ENCODE results near the gene HNRNPU.

Gene HNRNPU

DNA sequence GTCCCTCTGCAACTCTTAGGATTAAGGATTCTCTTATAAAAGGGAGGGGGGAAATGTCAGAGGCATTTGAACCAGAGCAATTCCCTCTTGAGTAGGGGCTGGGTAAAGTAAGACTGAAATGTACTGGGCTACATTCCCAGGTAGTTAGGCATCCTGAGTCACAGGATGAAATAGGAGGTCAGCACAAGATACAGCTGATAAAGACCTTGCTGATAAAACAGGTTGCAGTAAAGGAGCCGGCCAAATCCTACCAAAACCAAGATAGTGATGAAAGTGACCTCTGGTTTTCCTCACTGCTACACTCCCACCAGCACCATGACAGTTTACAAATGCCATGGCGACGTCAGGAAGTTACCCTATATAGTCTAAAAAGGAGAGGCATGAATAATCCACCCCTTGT, 43.2 kb downstream of the HNRNPU start:
- Histone ChIP-seq H3K27me3 (no peaks in the 10 kb centered on the region), H3K36me3 (no peaks in the 10 kb centered on the region), H3K4me3 (ENCODE audit: low read depth, low read length) (no peak overlapping the region), H3K4me1 (no peaks in the 10 kb centered on the region), H3K9me3 (no peaks in the 10 kb centered on the region)
- TF ChIP-seq, protein P1, sequence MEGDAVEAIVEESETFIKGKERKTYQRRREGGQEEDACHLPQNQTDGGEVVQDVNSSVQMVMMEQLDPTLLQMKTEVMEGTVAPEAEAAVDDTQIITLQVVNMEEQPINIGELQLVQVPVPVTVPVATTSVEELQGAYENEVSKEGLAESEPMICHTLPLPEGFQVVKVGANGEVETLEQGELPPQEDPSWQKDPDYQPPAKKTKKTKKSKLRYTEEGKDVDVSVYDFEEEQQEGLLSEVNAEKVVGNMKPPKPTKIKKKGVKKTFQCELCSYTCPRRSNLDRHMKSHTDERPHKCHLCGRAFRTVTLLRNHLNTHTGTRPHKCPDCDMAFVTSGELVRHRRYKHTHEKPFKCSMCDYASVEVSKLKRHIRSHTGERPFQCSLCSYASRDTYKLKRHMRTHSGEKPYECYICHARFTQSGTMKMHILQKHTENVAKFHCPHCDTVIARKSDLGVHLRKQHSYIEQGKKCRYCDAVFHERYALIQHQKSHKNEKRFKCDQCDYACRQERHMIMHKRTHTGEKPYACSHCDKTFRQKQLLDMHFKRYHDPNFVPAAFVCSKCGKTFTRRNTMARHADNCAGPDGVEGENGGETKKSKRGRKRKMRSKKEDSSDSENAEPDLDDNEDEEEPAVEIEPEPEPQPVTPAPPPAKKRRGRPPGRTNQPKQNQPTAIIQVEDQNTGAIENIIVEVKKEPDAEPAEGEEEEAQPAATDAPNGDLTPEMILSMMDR (IDR thresholded peaks at IDR 0.05; ENCODE audit: low read depth, low read length), result no peak
- no peak for DNase-seq

DNA sequence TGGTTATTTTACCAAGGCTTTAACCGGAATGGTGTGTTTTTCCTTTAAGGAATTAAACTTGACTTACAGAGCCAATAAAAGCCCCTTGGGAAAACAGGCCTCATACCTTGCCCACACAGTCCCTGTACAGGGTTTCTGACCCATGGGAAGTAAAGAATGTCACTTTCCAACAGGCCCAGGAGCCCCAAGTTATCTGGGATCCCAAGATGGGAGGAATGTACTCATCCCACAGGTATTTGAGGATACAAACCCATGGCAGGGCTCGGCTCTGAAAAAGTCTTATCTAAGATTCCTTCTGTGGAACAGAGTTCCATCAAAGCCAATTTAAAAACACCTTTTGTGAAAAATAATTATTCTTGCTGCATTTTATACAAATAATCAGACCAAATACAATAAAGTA, 44.2 kb downstream of the HNRNPU start:
- no peaks in the 10 kb centered on the region for H3K4me1 ChIP-seq
- no peaks in the 10 kb centered on the region for H3K36me3 ChIP-seq
- no peaks in the 10 kb centered on the region for H3K9me3 ChIP-seq
- no peak overlapping the region for H3K4me3 ChIP-seq (ENCODE audit: low read depth, low read length)
- DNase-seq, result no peak
- TF ChIP-seq, protein P1 (IDR thresholded peaks at IDR 0.05; ENCODE audit: low read depth, low read length), result no peak
- H3K27me3 ChIP-seq, result no peaks in the 10 kb centered on the region

DNA sequence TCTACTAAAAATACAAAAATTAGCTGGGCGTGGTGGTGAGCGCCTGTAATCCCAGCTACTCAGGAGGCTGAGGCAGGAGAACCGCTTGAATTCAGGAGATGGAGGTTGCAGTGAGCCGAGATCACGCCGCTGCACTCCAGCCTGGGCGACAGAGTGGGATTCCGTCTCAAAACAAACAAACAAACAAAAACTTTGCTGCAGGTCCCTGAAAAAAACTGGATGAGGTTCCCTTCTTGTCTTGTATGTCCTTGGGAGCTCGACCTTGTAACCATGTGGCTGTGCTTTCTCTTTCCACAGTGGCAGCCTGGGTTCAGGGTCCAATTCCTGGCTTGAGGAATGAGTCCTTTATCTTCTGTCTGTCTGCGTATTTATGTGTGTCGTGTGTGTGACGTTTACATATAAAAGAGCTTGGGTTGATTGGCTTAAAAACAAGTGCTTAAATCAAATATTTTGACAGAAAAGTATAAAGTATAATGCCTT, 46.9 kb downstream of the HNRNPU start:
- TF ChIP-seq, protein P1 (IDR thresholded peaks at IDR 0.05; ENCODE audit: low read depth, low read length), result no peak
- Histone ChIP-seq H3K36me3 (no peaks in the 10 kb centered on the region), H3K4me1 (no peaks in the 10 kb centered on the region), H3K27me3 (no peaks in the 10 kb centered on the region), H3K9me3 (no peaks in the 10 kb centered on the region), H3K4me3 (ENCODE audit: low read depth, low read length) (no peak overlapping the region)
- DNase-seq, result no peak

DNA sequence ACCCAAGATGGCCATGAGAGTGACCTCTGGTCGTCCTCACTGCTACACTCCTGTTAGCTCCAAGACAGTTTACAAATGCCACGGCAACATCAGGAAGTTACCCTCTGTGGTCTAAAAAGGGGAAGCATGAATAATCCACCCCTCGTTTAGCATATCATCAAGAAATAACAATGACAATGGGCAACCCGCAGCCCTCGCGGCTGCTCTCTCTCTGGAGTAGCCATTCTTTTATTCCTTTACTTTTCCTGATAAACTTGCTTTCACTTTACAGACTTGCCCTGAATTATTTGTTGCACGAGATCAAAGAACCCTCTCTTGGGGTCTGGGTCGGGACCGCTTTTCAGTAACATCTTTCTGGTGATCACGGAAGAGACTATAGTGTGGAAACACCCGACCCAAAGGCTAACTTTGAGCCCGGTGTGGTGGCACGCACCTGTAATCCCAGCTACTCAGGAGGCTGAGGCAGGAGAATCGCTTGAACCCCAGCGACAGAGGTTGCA, 48.7 kb downstream of the HNRNPU start:
- Histone ChIP-seq H3K27me3 (no peaks in the 10 kb centered on the region), H3K4me1 (no peaks in the 10 kb centered on the region), H3K36me3 (no peaks in the 10 kb centered on the region), H3K9me3 (no peaks in the 10 kb centered on the region), H3K4me3 (ENCODE audit: low read depth, low read length) (no peak overlapping the region)
- TF ChIP-seq, protein P1 (IDR thresholded peaks at IDR 0.05; ENCODE audit: low read depth, low read length), result no peak
- no peak for DNase-seq

DNA sequence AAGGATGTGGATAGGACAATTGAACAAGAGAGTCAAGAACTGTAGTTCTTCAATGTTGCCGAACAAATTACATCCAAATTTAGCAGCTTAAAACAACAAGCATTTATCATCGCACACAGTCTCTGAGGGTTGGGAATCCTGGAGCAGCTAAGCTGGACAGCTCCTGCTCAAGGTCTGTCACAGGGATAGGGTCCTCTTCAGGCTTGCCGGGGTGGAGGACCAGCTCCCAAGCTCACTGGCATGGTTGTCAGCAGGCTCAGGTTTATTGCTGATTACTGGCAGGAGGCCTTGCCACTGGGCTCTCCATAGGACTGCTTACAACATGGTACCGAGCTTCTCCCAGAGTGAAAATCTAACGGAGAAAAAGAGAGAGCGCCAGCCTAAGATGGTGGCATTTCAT, 51.0 kb downstream of the HNRNPU start:
- Histone ChIP-seq H3K9me3 (no peaks in the 10 kb centered on the region), H3K4me3 (ENCODE audit: low read depth, low read length) (no peak overlapping the region), H3K4me1 (no peaks in the 10 kb centered on the region), H3K36me3 (no peaks in the 10 kb centered on the region), H3K27me3 (no peaks in the 10 kb centered on the region)
- DNase-seq, result no peak
- TF ChIP-seq, protein P1 (IDR thresholded peaks at IDR 0.05; ENCODE audit: low read depth, low read length), result no peak

DNA sequence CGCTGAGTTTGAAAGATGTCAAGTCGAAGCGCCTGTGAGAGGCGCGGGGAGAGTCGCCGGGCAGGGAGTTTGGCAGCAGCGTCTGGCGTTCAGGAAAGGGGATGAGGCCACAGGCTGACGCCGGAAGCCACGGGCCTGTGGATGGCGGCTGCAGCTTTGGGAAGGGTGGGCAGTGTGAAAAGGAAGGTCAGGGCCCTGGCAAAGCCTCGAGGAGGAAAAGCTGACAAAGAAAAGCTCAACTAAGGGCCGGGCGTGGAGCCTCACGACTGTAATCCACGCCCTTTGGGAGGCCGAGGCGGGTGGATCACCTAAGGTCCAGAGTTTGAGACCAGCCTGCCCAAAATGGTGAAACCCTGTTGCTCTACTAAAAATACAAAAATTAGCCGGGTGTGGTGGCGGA, 54.1 kb downstream of the HNRNPU start:
- TF ChIP-seq, protein P1 (IDR thresholded peaks at IDR 0.05; ENCODE audit: low read depth, low read length), result no peak
- DNase-seq, result no peak
- H3K27me3 ChIP-seq, result no peaks in the 10 kb centered on the region
- H3K36me3 ChIP-seq, result no peaks in the 10 kb centered on the region
- H3K9me3 ChIP-seq, result no peaks in the 10 kb centered on the region
- no peaks in the 10 kb centered on the region for H3K4me1 ChIP-seq
- no peak overlapping the region for H3K4me3 ChIP-seq (ENCODE audit: low read depth, low read length)
